ENCODE measurements around the gene SCD. TPM values are rescaled to one million over a fixed set of nuclear protein-coding genes. Genes with fewer than 3 reads are reported as not detected.

SCD gene
- total RNA-seq, 2 experiments from 2014 or later = 161 to 169 TPM

- no peak for DNase-seq
- Mint-ChIP-seq H3K9me3 (no peaks in the 10 kb centered on the region), H3K4me3 (no peak overlapping the region), H3K4me1 (ENCODE audit: low read depth) (no peaks in the 10 kb centered on the region), H3K36me3 (ENCODE audit: low read depth) (peaks cover 42% of the 10 kb centered on the region), H3K27me3 (ENCODE audit: low read depth) (no peaks in the 10 kb centered on the region), H3K27ac (no peak overlapping the region)
- intact Hi-C loops (cut with micrococcal nuclease) = no loop called here
- CTCF ChIA-PET = no interaction called here
These were observed 35.5 kb downstream of the SCD start for GRCh38 chr10:100382553-100382952.

- no peaks in the 10 kb centered on the region for H3K9me3 Mint-ChIP-seq
- no peaks in the 10 kb centered on the region for H3K27me3 Mint-ChIP-seq (ENCODE audit: low read depth)
- CTCF ChIA-PET = interaction anchor here (1.0 kb wide), 1 partner anchor 40 kb away, joined by 3 read pairs; no protein-coding TSS in a partner anchor
- H3K4me3 Mint-ChIP-seq = no peak overlapping the region
- intact Hi-C loops (cut with micrococcal nuclease) = no loop called here
- no peaks in the 10 kb centered on the region for H3K4me1 Mint-ChIP-seq (ENCODE audit: low read depth)
- DNase-seq = no peak
- H3K27ac Mint-ChIP-seq = no peak overlapping the region
- H3K36me3 Mint-ChIP-seq (ENCODE audit: low read depth) = peaks cover 48% of the 10 kb centered on the region
These were observed 36.2 kb downstream of the SCD start for GRCh38 chr10:100383251-100383650.

- Mint-ChIP-seq H3K9me3 (no peaks in the 10 kb centered on the region), H3K27me3 (ENCODE audit: low read depth) (no peaks in the 10 kb centered on the region), H3K4me1 (ENCODE audit: low read depth) (peaks cover 5% of the 10 kb centered on the region), H3K27ac (no peak overlapping the region), H3K4me3 (no peak overlapping the region), H3K36me3 (ENCODE audit: low read depth) (peaks cover 12% of the 10 kb centered on the region)
- no peak for DNase-seq
- CTCF ChIA-PET = interaction anchor here (0.6 kb wide), 1 partner anchor 119 kb away, joined by 3 read pairs; no protein-coding TSS in a partner anchor
- intact Hi-C loops (cut with micrococcal nuclease) = no loop called here
These were observed 44.4 kb downstream of the SCD start for GRCh38 chr10:100391163-100392002.

GRCh38 chr10:100392686-100393003, 45.6 kb downstream of the SCD start:
- H3K9me3 Mint-ChIP-seq = no peaks in the 10 kb centered on the region
- H3K4me3 Mint-ChIP-seq = no peak overlapping the region
- intact Hi-C loops (cut with micrococcal nuclease) = no loop called here
- H3K27ac Mint-ChIP-seq = no peak overlapping the region
- H3K27me3 Mint-ChIP-seq (ENCODE audit: low read depth) = no peaks in the 10 kb centered on the region
- CTCF ChIA-PET = no interaction called here
- no peak for DNase-seq
- peaks cover 5% of the 10 kb centered on the region for H3K36me3 Mint-ChIP-seq (ENCODE audit: low read depth)
- H3K4me1 Mint-ChIP-seq (ENCODE audit: low read depth) = peaks cover 5% of the 10 kb centered on the region

GRCh38 chr10:100395626-100396025, 48.6 kb downstream of the SCD start:
- H3K36me3 Mint-ChIP-seq (ENCODE audit: low read depth) = no peaks in the 10 kb centered on the region
- H3K4me1 Mint-ChIP-seq (ENCODE audit: low read depth) = peaks cover 5% of the 10 kb centered on the region
- H3K27ac Mint-ChIP-seq = no peak overlapping the region
- no peak overlapping the region for H3K4me3 Mint-ChIP-seq
- H3K9me3 Mint-ChIP-seq = no peaks in the 10 kb centered on the region
- CTCF ChIA-PET = no interaction called here
- DNase-seq = no peak
- no peaks in the 10 kb centered on the region for H3K27me3 Mint-ChIP-seq (ENCODE audit: low read depth)
- intact Hi-C loops (cut with micrococcal nuclease) = no loop called here

- peaks cover 3% of the 10 kb centered on the region for H3K4me1 Mint-ChIP-seq (ENCODE audit: low read depth)
- no peaks in the 10 kb centered on the region for H3K9me3 Mint-ChIP-seq
- no peak for DNase-seq
- no peaks in the 10 kb centered on the region for H3K36me3 Mint-ChIP-seq (ENCODE audit: low read depth)
- H3K27me3 Mint-ChIP-seq (ENCODE audit: low read depth) = no peaks in the 10 kb centered on the region
- H3K27ac Mint-ChIP-seq = no peak overlapping the region
- CTCF ChIA-PET = no interaction called here
- intact Hi-C loops (cut with micrococcal nuclease) = no loop called here
- no peak overlapping the region for H3K4me3 Mint-ChIP-seq
These were observed 49.6 kb downstream of the SCD start for GRCh38 chr10:100396605-100397004.

- Mint-ChIP-seq H3K4me1 (ENCODE audit: low read depth) (no peaks in the 10 kb centered on the region), H3K27me3 (ENCODE audit: low read depth) (no peaks in the 10 kb centered on the region), H3K36me3 (ENCODE audit: low read depth) (peaks cover under 1% of the 10 kb centered on the region), H3K27ac (no peak overlapping the region), H3K9me3 (no peaks in the 10 kb centered on the region), H3K4me3 (no peak overlapping the region)
- DNase-seq = no peak
- intact Hi-C loops (cut with micrococcal nuclease) = no loop called here
- CTCF ChIA-PET = interaction anchor here (0.6 to 1.7 kb wide), 3 partner anchors 11 to 97 kb away, joined by 3 to 5 read pairs (median 4); no protein-coding TSS in a partner anchor
These were observed 54.7 kb downstream of the SCD start for GRCh38 chr10:100401631-100402328.

GRCh38 chr10:100403734-100404133, 56.7 kb downstream of the SCD start:
- CTCF ChIA-PET = interaction anchor here (0.6 to 1.9 kb wide), 3 partner anchors 29 to 890 kb away, joined by 3 to 6 read pairs (median 5); no protein-coding TSS in a partner anchor
- peaks cover 2% of the 10 kb centered on the region for H3K36me3 Mint-ChIP-seq (ENCODE audit: low read depth)
- H3K4me1 Mint-ChIP-seq (ENCODE audit: low read depth) = no peaks in the 10 kb centered on the region
- H3K9me3 Mint-ChIP-seq = no peaks in the 10 kb centered on the region
- intact Hi-C loops (cut with micrococcal nuclease) = no loop called here
- no peaks in the 10 kb centered on the region for H3K27me3 Mint-ChIP-seq (ENCODE audit: low read depth)
- H3K4me3 Mint-ChIP-seq = no peak overlapping the region
- H3K27ac Mint-ChIP-seq = no peak overlapping the region
- DNase-seq = no peak

GRCh38 chr10:100413173-100413572, 66.1 kb downstream of the SCD start:
- no peak for DNase-seq
- no peaks in the 10 kb centered on the region for H3K36me3 Mint-ChIP-seq (ENCODE audit: low read depth)
- H3K27me3 Mint-ChIP-seq (ENCODE audit: low read depth) = no peaks in the 10 kb centered on the region
- intact Hi-C loops (cut with micrococcal nuclease) = no loop called here
- peaks cover 6% of the 10 kb centered on the region for H3K9me3 Mint-ChIP-seq
- no peaks in the 10 kb centered on the region for H3K4me1 Mint-ChIP-seq (ENCODE audit: low read depth)
- CTCF ChIA-PET = interaction anchor here (0.8 to 1.4 kb wide), 2 partner anchors 12 to 95 kb away, joined by 3 read pairs; no protein-coding TSS in a partner anchor
- H3K4me3 Mint-ChIP-seq = no peak overlapping the region
- no peak overlapping the region for H3K27ac Mint-ChIP-seq

Other genes starting within 250 kb of the SCD start
- 10 to 100 TPM; 18.4 to 18.7 TPM for gene ERLIN1, start 161.2 kb upstream of the SCD start, total RNA-seq
- 10 to 100 TPM; 23.0 to 24.1 TPM for gene CHUK, start 117.6 kb upstream of the SCD start, total RNA-seq
- gene CWF19L1, start 79.6 kb upstream of the SCD start, total RNA-seq = 10 to 100 TPM; 35.3 to 35.4 TPM
- 10 to 100 TPM; 68.5 to 69.1 TPM for gene BLOC1S2, start 60.6 kb upstream of the SCD start, total RNA-seq
- gene PKD2L1, start 17.0 kb upstream of the SCD start, total RNA-seq = not detected
- gene WNT8B, start 115.8 kb downstream of the SCD start, total RNA-seq = under 1 TPM; 0.91 to 0.96 TPM
- gene SEC31B, start 172.6 kb downstream of the SCD start, total RNA-seq = 10 to 100 TPM; 58.3 to 59.3 TPM
- 100 to 1,000 TPM; 427 to 442 TPM for gene NDUFB8, start 182.6 kb downstream of the SCD start, total RNA-seq
- 10 to 100 TPM; 34.6 to 38.4 TPM for gene HIF1AN, start 188.7 kb downstream of the SCD start, total RNA-seq